GM23248 (cell line): ENCODE results near the gene WLS. TPM values are rescaled to one million over a fixed set of nuclear protein-coding genes. Genes with fewer than 3 reads are reported as not detected.

ENCODE experiments used
- DNase-seq: peaks from one replicate; pipeline ENCODE4 v3.0.0-alpha.2; 2015
- H2AFZ ChIP-seq: fragments of 200-600 bp; sonication (generic); 2 replicates; pipeline ENCODE4 v1.6.1; 2016; ENCODE audit warnings: antibody characterized with exemption
- H3F3A ChIP-seq: fragments of 200-600 bp; sonication (generic); 2 replicates; pipeline ENCODE4 v1.6.1; 2016; ENCODE audit warnings: mild to moderate bottlenecking, antibody characterized with exemption, mixed run types; ENCODE audit not compliant: insufficient read depth
- H3K27ac ChIP-seq: fragments of 200-600 bp; sonication (generic); 2 replicates; pipeline ENCODE4 v1.5.1; 2016; ENCODE audit warnings: mild to moderate bottlenecking
- H3K27me3 ChIP-seq: fragments of 200-600 bp; sonication (generic); replicated peaks from 2 replicates; pipeline ENCODE4 v1.6.1; 2016; ENCODE audit warnings: mild to moderate bottlenecking; ENCODE audit not compliant: insufficient read depth
- H3K36me3 ChIP-seq: fragments of 200-600 bp; sonication (generic); 2 replicates; pipeline ENCODE4 v1.6.1; 2016; ENCODE audit warnings: low read depth, mild to moderate bottlenecking
- H3K4me1 ChIP-seq: fragments of 200-600 bp; sonication (generic); 2 replicates; pipeline ENCODE4 v1.6.1; 2016; ENCODE audit warnings: mild to moderate bottlenecking; ENCODE audit not compliant: insufficient read depth
- H3K4me2 ChIP-seq: fragments of 200-600 bp; sonication (generic); one replicate; pipeline ENCODE4 v1.6.1; 2016; ENCODE audit warnings: mild to moderate bottlenecking; ENCODE audit not compliant: unreplicated experiment
- H3K4me3 ChIP-seq: fragments of 200-600 bp; sonication (generic); 2 replicates; pipeline ENCODE4 v1.5.1; 2016; ENCODE audit warnings: mild to moderate bottlenecking
- H3K79me2 ChIP-seq: fragments of 200-600 bp; sonication (generic); 2 replicates; pipeline ENCODE4 v1.6.1; 2016; ENCODE audit warnings: mild to moderate bottlenecking; ENCODE audit not compliant: insufficient read depth
- H3K9ac ChIP-seq: fragments of 200-600 bp; sonication (generic); 2 replicates; pipeline ENCODE4 v1.6.1; 2016; ENCODE audit warnings: mild to moderate bottlenecking
- H3K9me2 ChIP-seq: fragments of 200-600 bp; sonication (generic); 2 replicates; pipeline ENCODE4 v1.6.1; 2016; ENCODE audit warnings: mixed run types, mild to moderate bottlenecking, moderate library complexity; ENCODE audit not compliant: insufficient read depth
- H3K9me3 ChIP-seq: fragments of 200-600 bp; sonication (generic); one replicate; pipeline ENCODE4 v1.6.1; 2017; ENCODE audit warnings: low read depth
- H4K20me1 ChIP-seq: fragments of 200-600 bp; sonication (generic); 2 replicates; pipeline ENCODE4 v1.6.0; 2016; ENCODE audit not compliant: insufficient read depth
- EZH2 ChIP-seq: fragments of 200-600 bp; sonication (generic); IDR thresholded peaks from 2 replicates; pipeline ENCODE4 v1.6.1; 2018; ENCODE audit warnings: antibody characterized with exemption, mild to moderate bottlenecking; ENCODE audit not compliant: insufficient read depth, poor library complexity, severe bottlenecking
- EZH2phosphoT487 ChIP-seq: fragments of 200-600 bp; sonication (generic); IDR thresholded peaks from 2 replicates; pipeline ENCODE4 v1.6.1; 2018; ENCODE audit warnings: antibody characterized with exemption, moderate library complexity, mild to moderate bottlenecking, low read depth; ENCODE audit not compliant: insufficient read depth
- WGBS, 2 experiments: methylation state at CpG; one replicate each; pipeline ENCODE4 v1.1.6; 2015 to 2017; ENCODE audit warnings: low lambda C conversion rate in 2 of 2, low coverage in 1 of 2; ENCODE audit errors: missing lambda C conversion rate in 2 of 2; 5-methylcytosine and 5-hydroxymethylcytosine counted together
- in situ Hi-C: fragments of 300-500 bp; cut with MboI; formaldehyde crosslinking; loops from 2 replicates; pipeline ENCODE4 v1.15.0; 2020
- polyA plus RNA-seq: library from polyadenylated mRNA; unstranded; fragments of >200 nt; fragmentation: Nextera tagmentation; extraction: Ambion mirVana; gene quantifications from 2 replicates; pipeline ENCODE4 v1.2.1, GENCODE V29; 2016
- total RNA-seq: library from RNA; depleted of rRNA; stranded (reverse); fragments of >200 nt; shearing (Covaris generic); gene quantifications from 2 replicates; pipeline ENCODE4 v1.2.3, GENCODE V29; 2014

Gene WLS
- total and polyA plus RNA-seq, 2 experiments from 2014 or later = 26.7 to 36.4 TPM

GRCh38 chr1:68204977-68205630 is 27.2 kb downstream of the WLS start:
- no peak for DNase-seq
- TF ChIP-seq EZH2phosphoT487 (no peak), EZH2 (no peak)
- peaks cover 34% of the 10 kb centered on the region for H3F3A ChIP-seq
- no peaks in the 10 kb centered on the region for H4K20me1 ChIP-seq
- no peaks in the 10 kb centered on the region for H3K9me2 ChIP-seq
- H3K79me2 ChIP-seq = peaks cover 51% of the 10 kb centered on the region
- WGBS, 2 experiments = 96 to 97% methylated on average over 4 of the region's 4 CpGs
- no peak overlapping the region for H3K27ac ChIP-seq
- H3K4me3 ChIP-seq = no peak overlapping the region
- in situ Hi-C loops = no loop called here
- H3K9ac ChIP-seq = no peak overlapping the region
- no peaks in the 10 kb centered on the region for H3K9me3 ChIP-seq
- no peaks in the 10 kb centered on the region for H3K36me3 ChIP-seq
- H3K4me1 ChIP-seq = peaks cover 45% of the 10 kb centered on the region
- no peaks in the 10 kb centered on the region for H3K27me3 ChIP-seq
- H3K4me2 ChIP-seq = no peak overlapping the region
- H2AFZ ChIP-seq = no peak overlapping the region

GRCh38 chr1:68202239-68202832 is 30.0 kb downstream of the WLS start:
- H3K27me3 ChIP-seq = no peaks in the 10 kb centered on the region
- H3K27ac ChIP-seq = peak overlapping the region; percentile 42
- WGBS, 2 experiments = 20 to 25% methylated on average over 5 of the region's 5 CpGs
- no peak for TF ChIP-seq EZH2
- TF ChIP-seq EZH2phosphoT487 = no peak
- H3K4me3 ChIP-seq = peak overlapping the region; percentile 14
- peak; percentile 79 for DNase-seq
- H3K4me2 ChIP-seq = peak overlapping the region; percentile 67
- H4K20me1 ChIP-seq = no peaks in the 10 kb centered on the region
- H3K9me3 ChIP-seq = no peaks in the 10 kb centered on the region
- peaks cover 52% of the 10 kb centered on the region for H3F3A ChIP-seq
- H3K79me2 ChIP-seq = peaks cover 56% of the 10 kb centered on the region
- H3K4me1 ChIP-seq = peaks cover 55% of the 10 kb centered on the region
- in situ Hi-C loops = no loop called here
- H3K9me2 ChIP-seq = no peaks in the 10 kb centered on the region
- H2AFZ ChIP-seq = no peak overlapping the region
- H3K9ac ChIP-seq = no peak overlapping the region
- H3K36me3 ChIP-seq = no peaks in the 10 kb centered on the region

- DNase-seq = peak; percentile 54
- Histone ChIP-seq H3K9ac (no peak overlapping the region), H3K4me3 (peak overlapping the region; percentile 14), H4K20me1 (no peaks in the 10 kb centered on the region), H3F3A (peaks cover 52% of the 10 kb centered on the region), H3K4me1 (peaks cover 55% of the 10 kb centered on the region), H3K27ac (peak overlapping the region; percentile 42), H2AFZ (no peak overlapping the region), H3K79me2 (peaks cover 63% of the 10 kb centered on the region), H3K36me3 (no peaks in the 10 kb centered on the region), H3K27me3 (no peaks in the 10 kb centered on the region), H3K4me2 (peak overlapping the region; percentile 67), H3K9me3 (no peaks in the 10 kb centered on the region), H3K9me2 (no peaks in the 10 kb centered on the region)
- WGBS, 2 experiments = 28 to 30% methylated on average over 7 of the region's 7 CpGs
- in situ Hi-C loops = no loop called here
- no peak for TF ChIP-seq EZH2phosphoT487
- no peak for TF ChIP-seq EZH2
Measured at GRCh38 chr1:68201546-68202238, 30.6 kb downstream of the WLS start.

GRCh38 chr1:68199603-68200002 is 32.7 kb downstream of the WLS start:
- H3K4me1 ChIP-seq = peaks cover 57% of the 10 kb centered on the region
- H3K9me3 ChIP-seq = no peaks in the 10 kb centered on the region
- 98 to 100% methylated on average over 2 of the region's 2 CpGs for WGBS, 2 experiments
- no peak for DNase-seq
- no peaks in the 10 kb centered on the region for H3K36me3 ChIP-seq
- no peak overlapping the region for H3K9ac ChIP-seq
- no peak overlapping the region for H3K27ac ChIP-seq
- H3F3A ChIP-seq = peaks cover 51% of the 10 kb centered on the region
- peaks cover 56% of the 10 kb centered on the region for H3K79me2 ChIP-seq
- H4K20me1 ChIP-seq = no peaks in the 10 kb centered on the region
- in situ Hi-C loops = no loop called here
- H3K27me3 ChIP-seq = no peaks in the 10 kb centered on the region
- peak overlapping the region; percentile 40 for H3K4me2 ChIP-seq
- no peak overlapping the region for H2AFZ ChIP-seq
- no peak for TF ChIP-seq EZH2phosphoT487
- TF ChIP-seq EZH2 = no peak
- H3K4me3 ChIP-seq = no peak overlapping the region
- no peaks in the 10 kb centered on the region for H3K9me2 ChIP-seq
